Gastroesophageal sphincter (tissue), 3 donors: ENCODE measurements around the gene CCDC92.

Experiments used
- EP300 ChIP-seq: sonication (generic); formaldehyde crosslinking; IDR thresholded peaks from one replicate; pipeline ENCODE4 v1.6.1; 2017; ENCODE audit warnings: antibody characterized with exemption, mild to moderate bottlenecking
- POLR2AphosphoS5 ChIP-seq: sonication (generic); formaldehyde crosslinking; IDR thresholded peaks from one replicate; pipeline ENCODE4 v1.6.1; 2017; ENCODE audit warnings: antibody characterized with exemption
- TF ChIP-seq, protein P1 (sequence below), 4 experiments: fragments of 200-600 bp in 2 of 4; fragments of 450-650 bp in 2 of 4; sonication (generic) in 1 of 4; IDR thresholded peaks; one replicate each; pipeline ENCODE4 v1.5.1; 2017 to 2019; ENCODE audit warnings: antibody characterized with exemption in 4 of 4, mild to moderate bottlenecking in 2 of 4, moderate library complexity in 2 of 4

GRCh38 chr12:123902821-123903220 lies 69.8 kb downstream of the CCDC92 start:
- TF ChIP-seq EP300 (no peak), POLR2AphosphoS5 (no peak)
- TF ChIP-seq, protein P1, sequence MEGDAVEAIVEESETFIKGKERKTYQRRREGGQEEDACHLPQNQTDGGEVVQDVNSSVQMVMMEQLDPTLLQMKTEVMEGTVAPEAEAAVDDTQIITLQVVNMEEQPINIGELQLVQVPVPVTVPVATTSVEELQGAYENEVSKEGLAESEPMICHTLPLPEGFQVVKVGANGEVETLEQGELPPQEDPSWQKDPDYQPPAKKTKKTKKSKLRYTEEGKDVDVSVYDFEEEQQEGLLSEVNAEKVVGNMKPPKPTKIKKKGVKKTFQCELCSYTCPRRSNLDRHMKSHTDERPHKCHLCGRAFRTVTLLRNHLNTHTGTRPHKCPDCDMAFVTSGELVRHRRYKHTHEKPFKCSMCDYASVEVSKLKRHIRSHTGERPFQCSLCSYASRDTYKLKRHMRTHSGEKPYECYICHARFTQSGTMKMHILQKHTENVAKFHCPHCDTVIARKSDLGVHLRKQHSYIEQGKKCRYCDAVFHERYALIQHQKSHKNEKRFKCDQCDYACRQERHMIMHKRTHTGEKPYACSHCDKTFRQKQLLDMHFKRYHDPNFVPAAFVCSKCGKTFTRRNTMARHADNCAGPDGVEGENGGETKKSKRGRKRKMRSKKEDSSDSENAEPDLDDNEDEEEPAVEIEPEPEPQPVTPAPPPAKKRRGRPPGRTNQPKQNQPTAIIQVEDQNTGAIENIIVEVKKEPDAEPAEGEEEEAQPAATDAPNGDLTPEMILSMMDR (IDR thresholded peaks at IDR 0.05) = no peak
